GM18498 (cell line): ENCODE results near the gene SAPCD2.
"Not testable (repeated sequence)": the region's sequence is repeated elsewhere in the genome, so short reads cannot be mapped to it uniquely, and the experiment has no call there.

Experiments
- ATAC-seq: cut with Tn5 transposase; IDR thresholded peaks from one replicate; pipeline ENCODE4 v1.9.1; 2021; ENCODE audit warnings: mild to moderate bottlenecking, moderate library complexity; ENCODE audit not compliant: unreplicated experiment

Gene SAPCD2

DNA sequence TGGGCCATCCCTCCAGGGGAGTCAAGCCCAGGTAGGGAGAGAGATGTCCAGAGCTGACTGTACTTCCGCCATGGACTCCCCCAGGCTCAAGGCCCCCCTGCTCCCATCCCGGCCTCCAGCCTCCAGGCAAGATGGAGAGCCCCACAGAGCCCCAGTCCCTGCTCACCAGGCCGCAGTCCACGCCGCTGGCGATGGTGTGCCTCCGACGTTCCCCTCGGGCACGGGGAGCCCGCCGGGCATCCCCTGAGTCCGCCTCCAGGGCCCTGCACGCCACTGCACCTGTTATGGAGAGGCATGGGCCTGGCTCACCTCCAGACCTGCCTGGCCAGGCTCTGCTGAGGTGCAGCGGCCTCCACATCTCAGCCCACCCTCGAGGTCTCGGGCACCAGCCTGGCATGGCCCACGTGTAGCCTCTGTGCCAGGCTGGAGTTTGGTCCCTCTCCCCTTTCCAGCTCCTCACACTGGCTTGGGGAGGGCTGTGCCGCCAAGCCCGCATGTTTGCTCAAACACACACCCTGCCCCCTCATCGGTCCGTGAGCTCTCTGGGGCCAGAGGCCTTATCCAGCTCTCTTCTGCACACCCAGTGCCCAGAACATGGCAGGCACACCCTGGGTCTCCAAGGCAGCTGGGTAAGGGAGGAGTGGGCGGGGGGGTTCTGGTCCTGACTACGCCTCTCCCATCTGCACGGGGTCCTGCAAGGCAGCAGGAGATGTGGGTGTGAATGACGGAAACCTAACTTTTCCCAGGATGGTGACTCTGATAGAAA, 4.1 kb downstream of the SAPCD2 start:
- ATAC-seq = no peak

DNA sequence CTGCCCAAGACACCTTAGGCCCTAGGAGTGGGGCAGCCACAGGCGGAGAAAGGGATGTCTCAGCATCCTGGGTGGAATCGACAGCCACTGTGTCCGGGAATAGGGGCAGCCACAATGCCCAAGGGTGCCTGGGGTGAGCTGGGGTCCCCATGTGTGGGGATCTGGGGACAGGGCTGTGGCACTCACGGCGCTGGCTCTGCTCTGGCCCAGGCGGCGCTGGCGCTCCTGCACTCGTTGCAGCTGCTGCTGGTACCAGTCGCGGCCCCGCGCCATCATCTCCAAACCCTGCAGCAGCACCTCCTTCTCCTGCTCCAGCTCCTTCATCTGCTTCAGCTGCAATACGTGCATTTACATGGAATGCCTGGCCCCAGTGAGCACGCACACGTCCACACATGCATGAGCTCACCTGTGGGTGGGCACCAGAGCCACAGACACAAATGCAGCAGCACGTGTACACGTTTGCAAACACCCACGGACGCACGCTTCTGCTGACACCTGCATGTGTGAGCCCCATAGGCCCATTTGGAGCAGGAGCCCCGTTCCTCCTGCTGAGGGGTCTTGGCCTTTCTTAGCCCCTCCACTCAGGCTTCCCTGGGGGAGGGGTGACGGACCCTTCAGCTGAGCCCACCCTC, 4.9 kb downstream of the SAPCD2 start:
- ATAC-seq = no peak

DNA sequence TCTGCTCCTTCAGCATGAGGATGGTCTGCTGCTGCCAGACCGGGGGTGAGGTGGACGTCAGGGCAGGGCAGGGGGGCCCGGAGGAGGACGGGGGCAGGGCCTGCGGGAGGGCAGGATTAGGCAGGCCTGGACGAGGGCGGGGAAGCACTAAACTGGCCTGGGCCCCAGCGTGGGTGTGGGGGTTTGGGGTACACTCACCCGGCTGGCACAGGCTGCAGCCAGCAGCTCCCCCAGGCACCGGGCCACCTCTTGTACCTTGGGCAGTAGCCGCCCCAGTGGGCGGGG, 5.5 kb downstream of the SAPCD2 start:
- ATAC-seq = no peak

DNA sequence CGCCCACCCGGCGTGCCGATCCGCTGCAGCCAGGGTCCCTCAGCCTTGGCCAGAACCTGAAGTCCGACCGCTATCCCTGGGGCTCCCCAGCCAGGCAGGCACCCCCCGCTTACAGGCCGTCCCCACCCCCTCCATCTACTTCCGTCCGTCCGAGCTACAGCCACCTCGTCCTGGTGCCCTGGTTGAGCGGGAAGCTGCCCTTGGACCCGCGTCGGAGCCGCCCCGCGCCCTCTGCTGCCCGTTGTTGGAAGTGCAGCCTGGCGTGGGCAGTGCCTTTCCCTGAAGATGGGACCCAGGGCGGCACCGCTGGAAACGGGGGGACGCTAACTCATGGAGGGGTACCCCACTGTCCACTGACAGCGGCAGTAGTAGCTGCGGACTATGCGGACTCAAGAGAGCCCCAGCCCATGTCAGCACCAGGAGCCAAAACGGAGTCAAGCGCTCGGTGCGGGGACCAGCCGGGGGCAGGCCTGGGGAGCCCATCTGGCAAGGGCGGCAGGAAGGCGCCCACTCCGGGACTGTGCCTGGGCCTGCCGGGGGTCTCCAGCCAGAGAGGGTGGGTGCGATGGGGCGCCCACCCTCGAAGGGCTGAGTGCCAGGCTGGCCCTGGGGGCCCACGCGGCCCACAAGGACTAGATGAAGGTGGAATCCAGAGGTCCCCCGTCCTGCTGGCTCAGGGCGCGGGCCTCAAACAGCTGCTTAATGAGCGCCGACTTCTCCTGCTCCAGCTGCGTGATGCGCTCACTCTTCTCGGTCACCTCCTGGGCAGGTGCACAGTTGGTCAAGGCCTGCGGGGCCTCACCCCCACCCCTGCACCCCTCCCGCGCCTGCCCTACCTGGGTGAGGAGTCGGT, 6.1 kb downstream of the SAPCD2 start:
- no peak for ATAC-seq

DNA sequence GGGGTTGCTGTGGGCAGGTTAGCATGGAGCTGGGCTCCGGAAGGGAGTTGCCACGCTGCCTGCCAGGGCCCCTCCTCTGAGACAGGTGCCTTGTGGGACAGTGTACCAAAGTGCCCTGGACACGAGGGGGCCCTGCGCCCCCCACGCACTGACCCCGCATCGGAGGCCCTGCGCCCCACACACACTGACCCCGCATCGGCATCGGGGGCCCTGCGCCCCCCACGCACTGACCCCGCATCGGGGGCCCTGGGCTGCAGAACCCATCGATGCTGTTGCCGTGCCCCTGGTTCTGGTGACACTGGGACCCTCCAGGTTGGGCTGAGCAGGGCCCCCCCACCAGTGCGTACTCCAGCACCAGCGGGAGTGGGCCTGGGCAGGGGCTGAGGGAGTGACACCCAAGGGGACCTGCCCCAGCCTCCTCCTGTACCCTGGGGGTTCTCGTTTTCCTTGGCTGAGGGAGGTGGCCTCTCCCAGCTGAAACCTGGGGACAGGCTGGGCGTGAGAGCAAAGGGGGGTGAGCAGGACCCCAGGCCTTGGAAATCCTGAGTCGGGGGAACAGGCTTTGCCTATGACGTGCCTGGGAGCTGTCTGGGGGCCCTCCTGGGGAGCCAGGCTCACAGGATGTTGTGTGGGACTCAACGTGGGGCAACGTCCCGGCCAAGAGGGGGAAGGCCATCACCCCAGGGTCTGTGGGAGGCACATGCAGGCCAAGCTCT, 6.9 kb downstream of the SAPCD2 start:
- no peak for ATAC-seq

GRCh38 chr9:137062798-137063197, 7.6 kb downstream of the SAPCD2 start:
- ATAC-seq = not testable (repeated sequence)

DNA sequence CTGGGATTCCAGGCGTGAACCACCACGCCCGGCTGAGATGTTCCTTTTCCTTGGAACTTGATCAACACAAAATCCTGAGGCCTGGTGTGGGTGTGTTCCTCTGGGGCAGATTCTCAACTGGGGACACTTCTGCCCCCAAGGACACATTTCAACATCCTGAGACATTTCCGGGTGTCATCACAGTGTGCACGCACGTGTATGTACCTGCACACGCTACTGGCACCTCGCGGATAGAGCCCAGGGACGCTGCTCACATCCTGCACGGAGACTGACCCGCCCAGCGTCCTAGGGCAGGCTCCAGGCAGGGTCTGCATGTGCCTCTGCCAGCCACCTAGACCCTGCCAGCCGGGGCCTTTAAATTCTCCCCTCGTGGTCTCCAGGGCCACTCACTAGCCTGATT, 8.0 kb downstream of the SAPCD2 start:
- ATAC-seq = no peak

GRCh38 chr9:137058521-137059234, 11.7 kb downstream of the SAPCD2 start:
- no peak for ATAC-seq

- ATAC-seq = no peak
Measured at GRCh38 chr9:137057545-137057944, 12.8 kb downstream of the SAPCD2 start.

DNA sequence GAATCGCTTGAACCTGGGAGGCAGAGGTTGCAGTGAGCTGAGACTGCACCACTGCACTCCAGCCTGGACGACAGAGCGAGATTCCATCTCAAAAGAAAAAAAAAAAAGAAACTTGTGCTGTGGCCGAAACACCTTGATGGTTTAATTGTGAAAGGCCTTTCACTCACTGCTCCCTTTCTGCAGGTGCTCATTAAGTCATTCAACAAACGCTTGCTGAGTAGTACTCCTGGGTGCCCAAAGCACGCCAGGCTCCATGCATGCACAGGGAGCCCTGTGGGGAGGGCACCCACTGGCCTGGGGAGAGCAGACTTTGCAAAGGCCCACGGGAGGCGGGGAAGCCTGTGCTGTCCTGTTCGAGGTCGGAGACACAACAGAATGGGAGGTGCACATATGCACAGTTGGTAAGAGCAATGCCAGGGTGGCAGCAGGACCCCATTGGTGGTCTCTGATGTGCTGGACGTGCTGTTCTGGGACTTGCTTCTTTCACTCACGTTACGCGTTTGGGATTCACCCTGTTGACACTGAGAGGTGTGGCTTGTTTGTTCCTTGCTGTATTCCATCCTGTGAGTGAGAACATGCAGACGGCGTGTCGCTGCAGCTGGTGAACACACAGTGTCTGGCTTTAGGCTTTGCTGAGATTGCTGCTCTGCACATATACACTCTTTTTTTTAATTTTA, 13.5 kb downstream of the SAPCD2 start:
- ATAC-seq = no peak

DNA sequence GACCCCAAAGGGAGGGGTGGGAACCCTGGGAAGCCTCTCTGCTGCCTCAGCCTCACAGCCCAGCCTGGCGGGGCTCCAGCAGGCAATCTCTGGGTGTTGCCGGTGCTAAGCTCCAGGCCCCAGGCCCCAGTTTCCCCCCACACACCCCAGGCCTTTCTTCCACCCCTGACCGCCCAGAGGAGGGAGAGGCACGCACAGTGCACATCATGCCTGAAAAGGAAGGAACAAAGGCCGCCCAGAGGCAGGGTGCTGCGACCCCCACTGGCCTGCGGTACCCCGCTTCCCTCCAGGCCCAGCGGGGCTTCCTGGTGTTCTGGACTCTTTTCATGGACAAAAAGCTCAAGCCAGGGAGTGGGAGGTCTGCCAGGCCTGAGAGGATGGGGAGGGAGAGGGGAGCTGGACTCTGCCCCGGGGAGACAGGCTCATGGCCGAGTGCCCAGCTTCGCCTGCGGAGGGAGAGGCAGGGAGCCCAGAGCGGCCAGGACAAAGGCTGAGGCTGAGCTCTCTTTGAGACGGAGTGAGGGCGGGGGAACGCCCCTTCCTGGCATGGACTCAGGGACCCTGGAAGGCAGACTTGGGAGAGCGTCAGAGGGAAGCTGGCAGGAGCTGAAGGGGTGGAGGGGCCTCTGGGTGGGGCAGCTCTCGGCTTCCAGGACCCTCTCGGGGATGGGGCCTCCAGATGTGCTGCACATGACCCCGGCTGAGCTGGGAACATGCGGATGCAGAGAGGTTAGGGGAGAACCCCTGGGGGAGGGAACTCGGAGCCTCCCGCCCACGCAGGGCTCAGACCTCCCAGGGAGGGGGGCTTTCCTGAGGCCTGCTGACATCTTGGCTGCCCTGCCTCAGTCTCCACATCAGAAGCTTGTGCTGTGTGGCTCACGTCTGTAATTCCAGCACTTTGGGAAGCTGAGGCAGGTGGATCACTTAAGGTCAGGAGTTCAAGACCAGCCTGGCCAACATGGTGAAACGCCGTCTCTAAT, 14.7 kb downstream of the SAPCD2 start:
- no peak for ATAC-seq

DNA sequence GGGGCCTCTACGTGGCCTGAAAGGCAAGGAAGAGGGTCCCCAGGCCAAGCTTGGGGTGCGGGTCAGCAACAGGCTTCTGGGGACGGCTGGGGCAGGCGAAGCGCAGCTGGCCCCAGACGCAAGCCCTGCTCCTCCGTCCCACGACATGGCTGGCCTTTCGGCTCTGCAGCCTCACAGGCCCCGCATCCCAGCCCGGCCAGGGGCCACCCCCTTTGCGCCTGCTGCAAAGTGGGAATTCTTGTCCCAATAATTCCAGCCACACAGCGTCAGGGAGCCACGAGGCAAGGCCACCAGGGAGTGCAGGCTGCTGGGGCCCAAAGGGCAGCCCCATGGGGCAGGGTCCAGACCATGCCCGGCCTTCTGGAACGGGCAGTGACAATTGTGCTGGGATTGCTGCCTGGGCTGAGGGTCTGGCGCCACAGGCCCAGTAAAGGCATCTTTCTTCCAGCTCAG, 15.4 kb downstream of the SAPCD2 start:
- no peak for ATAC-seq

GRCh38 chr9:137053944-137054931, 16.1 kb downstream of the SAPCD2 start, which contains the start of gene ENTPD2:
Gene ENTPD2 (minus strand): TSS chr9:137054061. CDS start chr9:137053997, 64 bp downstream.
- no peak for ATAC-seq

- ATAC-seq = no peak
Measured at GRCh38 chr9:137052998-137053943, 17.1 kb downstream of the SAPCD2 start.

GRCh38 chr9:137052293-137052692, 18.1 kb downstream of the SAPCD2 start:
- no peak for ATAC-seq

DNA sequence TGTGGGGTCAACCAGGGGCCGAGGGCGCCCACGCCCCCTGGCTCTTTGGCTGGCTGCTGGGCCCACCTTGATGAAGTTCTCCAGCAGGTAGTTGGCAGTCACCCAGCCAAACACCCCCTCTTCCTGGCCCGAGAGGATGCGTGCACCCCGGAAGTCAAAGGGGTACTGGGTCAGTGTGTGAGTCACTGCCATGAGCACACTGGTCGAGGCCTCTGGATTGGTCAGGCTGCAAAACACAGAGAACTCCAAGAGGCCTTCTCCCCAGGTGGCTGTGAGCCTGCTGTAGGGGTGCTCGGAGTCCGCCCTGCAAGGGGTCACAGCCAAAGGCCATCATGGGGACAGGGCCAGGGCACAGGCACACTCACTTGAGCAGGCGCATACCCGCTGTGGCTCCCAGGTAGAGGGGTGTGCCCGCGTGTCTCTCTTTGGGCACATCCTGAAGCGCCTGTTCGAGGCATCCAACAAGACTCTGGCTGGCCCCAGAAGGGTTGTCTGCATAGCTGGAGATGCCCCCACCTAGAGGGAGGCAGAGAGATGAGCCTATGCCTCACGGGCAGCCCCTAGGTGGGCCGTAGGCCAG, 19.1 kb downstream of the SAPCD2 start:
- no peak for ATAC-seq
